ENCODE measurements around the gene SCYGR4.
"Not testable (repeated sequence)": the region's sequence is repeated elsewhere in the genome, so short reads cannot be mapped to it uniquely, and the experiment has no call there.

SCYGR4 gene

GRCh38 chr2:227666631-227667170, 49.4 kb downstream of the SCYGR4 start, which contains the start of gene SCYGR5:
SCYGR5 (plus strand) TSS chr2:227666804; CDS start chr2:227666804, 0 bp downstream.
- DNase-seq (ENCODE audit: low read depth): not testable (repeated sequence)

Data from amniotic epithelial cell (primary cell).